ENCODE results near the gene SOCS6.
A peak's percentile ranks its signal among the peaks of the same experiment; 100 is the strongest.

SOCS6 gene

GRCh38 chr18:70271742-70272141 is 17.1 kb upstream of the SOCS6 start:
- H3K4me1 ChIP-seq (ENCODE audit: control insufficient read depth, insufficient read depth, low read length): no peaks in the 10 kb centered on the region
- H3K9ac ChIP-seq (ENCODE audit: low read length): no peak overlapping the region
- no peaks in the 10 kb centered on the region for H3K36me3 ChIP-seq (ENCODE audit: control insufficient read depth, insufficient read depth, low read length)
- no peaks in the 10 kb centered on the region for H3K9me3 ChIP-seq (ENCODE audit: control insufficient read depth, low read length)
- H3K4me3 ChIP-seq (ENCODE audit: low read length): no peak overlapping the region
- no peaks in the 10 kb centered on the region for H3K27me3 ChIP-seq (ENCODE audit: control insufficient read depth, insufficient read depth, low read length)

- no peaks in the 10 kb centered on the region for H3K9me3 ChIP-seq (ENCODE audit: control insufficient read depth, low read length)
- no peaks in the 10 kb centered on the region for H3K4me1 ChIP-seq (ENCODE audit: control insufficient read depth, insufficient read depth, low read length)
- no peak overlapping the region for H3K9ac ChIP-seq (ENCODE audit: low read length)
- H3K36me3 ChIP-seq (ENCODE audit: control insufficient read depth, insufficient read depth, low read length): no peaks in the 10 kb centered on the region
- no peak overlapping the region for H3K4me3 ChIP-seq (ENCODE audit: low read length)
- H3K27me3 ChIP-seq (ENCODE audit: control insufficient read depth, insufficient read depth, low read length): no peaks in the 10 kb centered on the region
Measured at GRCh38 chr18:70273021-70273420, 15.8 kb upstream of the SOCS6 start.

- Histone ChIP-seq H3K9me3 (ENCODE audit: control insufficient read depth, low read length) (no peaks in the 10 kb centered on the region), H3K9ac (ENCODE audit: low read length) (no peak overlapping the region), H3K4me1 (ENCODE audit: control insufficient read depth, insufficient read depth, low read length) (no peaks in the 10 kb centered on the region), H3K27me3 (ENCODE audit: control insufficient read depth, insufficient read depth, low read length) (no peaks in the 10 kb centered on the region), H3K36me3 (ENCODE audit: control insufficient read depth, insufficient read depth, low read length) (no peaks in the 10 kb centered on the region), H3K4me3 (ENCODE audit: low read length) (no peak overlapping the region)
Measured at GRCh38 chr18:70276416-70277191, 12.2 kb upstream of the SOCS6 start.

GRCh38 chr18:70279470-70279869 is 9.4 kb upstream of the SOCS6 start:
- Histone ChIP-seq H3K4me3 (ENCODE audit: low read length) (no peak overlapping the region), H3K27me3 (ENCODE audit: control insufficient read depth, insufficient read depth, low read length) (no peaks in the 10 kb centered on the region), H3K9ac (ENCODE audit: low read length) (no peak overlapping the region), H3K4me1 (ENCODE audit: control insufficient read depth, insufficient read depth, low read length) (no peaks in the 10 kb centered on the region), H3K36me3 (ENCODE audit: control insufficient read depth, insufficient read depth, low read length) (no peaks in the 10 kb centered on the region), H3K9me3 (ENCODE audit: control insufficient read depth, low read length) (no peaks in the 10 kb centered on the region)

GRCh38 chr18:70280007-70280925 is 8.6 kb upstream of the SOCS6 start:
- no peak overlapping the region for H3K4me3 ChIP-seq (ENCODE audit: low read length)
- H3K9me3 ChIP-seq (ENCODE audit: control insufficient read depth, low read length): no peaks in the 10 kb centered on the region
- H3K36me3 ChIP-seq (ENCODE audit: control insufficient read depth, insufficient read depth, low read length): no peaks in the 10 kb centered on the region
- no peaks in the 10 kb centered on the region for H3K27me3 ChIP-seq (ENCODE audit: control insufficient read depth, insufficient read depth, low read length)
- no peak overlapping the region for H3K9ac ChIP-seq (ENCODE audit: low read length)
- H3K4me1 ChIP-seq (ENCODE audit: control insufficient read depth, insufficient read depth, low read length): no peaks in the 10 kb centered on the region

- no peak overlapping the region for H3K4me3 ChIP-seq (ENCODE audit: low read length)
- H3K27me3 ChIP-seq (ENCODE audit: control insufficient read depth, insufficient read depth, low read length): no peaks in the 10 kb centered on the region
- no peak overlapping the region for H3K9ac ChIP-seq (ENCODE audit: low read length)
- peaks cover under 1% of the 10 kb centered on the region for H3K4me1 ChIP-seq (ENCODE audit: control insufficient read depth, insufficient read depth, low read length)
- H3K36me3 ChIP-seq (ENCODE audit: control insufficient read depth, insufficient read depth, low read length): no peaks in the 10 kb centered on the region
- no peaks in the 10 kb centered on the region for H3K9me3 ChIP-seq (ENCODE audit: control insufficient read depth, low read length)
Measured at GRCh38 chr18:70284976-70285620, 3.7 kb upstream of the SOCS6 start.

- no peaks in the 10 kb centered on the region for H3K9me3 ChIP-seq (ENCODE audit: control insufficient read depth, low read length)
- no peak overlapping the region for H3K9ac ChIP-seq (ENCODE audit: low read length)
- H3K4me1 ChIP-seq (ENCODE audit: control insufficient read depth, insufficient read depth, low read length): peaks cover 25% of the 10 kb centered on the region
- H3K36me3 ChIP-seq (ENCODE audit: control insufficient read depth, insufficient read depth, low read length): no peaks in the 10 kb centered on the region
- no peak overlapping the region for H3K4me3 ChIP-seq (ENCODE audit: low read length)
- no peaks in the 10 kb centered on the region for H3K27me3 ChIP-seq (ENCODE audit: control insufficient read depth, insufficient read depth, low read length)
Measured at GRCh38 chr18:70287731-70288130, 1.1 kb upstream of the SOCS6 start.

- no peaks in the 10 kb centered on the region for H3K36me3 ChIP-seq (ENCODE audit: control insufficient read depth, insufficient read depth, low read length)
- peaks cover 30% of the 10 kb centered on the region for H3K4me1 ChIP-seq (ENCODE audit: control insufficient read depth, insufficient read depth, low read length)
- H3K4me3 ChIP-seq (ENCODE audit: low read length): peak overlapping the region; percentile 62
- no peaks in the 10 kb centered on the region for H3K27me3 ChIP-seq (ENCODE audit: control insufficient read depth, insufficient read depth, low read length)
- H3K9me3 ChIP-seq (ENCODE audit: control insufficient read depth, low read length): no peaks in the 10 kb centered on the region
- H3K9ac ChIP-seq (ENCODE audit: low read length): peak overlapping the region; percentile 81
Measured at GRCh38 chr18:70288171-70288850, 534 bp upstream of the SOCS6 start.

GRCh38 chr18:70289351-70290312 is 787 bp downstream of the SOCS6 start:
- H3K4me3 ChIP-seq (ENCODE audit: low read length): peak overlapping the region; percentile 43
- H3K9ac ChIP-seq (ENCODE audit: low read length): peak overlapping the region; percentile 82
- peaks cover 33% of the 10 kb centered on the region for H3K4me1 ChIP-seq (ENCODE audit: control insufficient read depth, insufficient read depth, low read length)
- no peaks in the 10 kb centered on the region for H3K36me3 ChIP-seq (ENCODE audit: control insufficient read depth, insufficient read depth, low read length)
- H3K27me3 ChIP-seq (ENCODE audit: control insufficient read depth, insufficient read depth, low read length): no peaks in the 10 kb centered on the region
- no peaks in the 10 kb centered on the region for H3K9me3 ChIP-seq (ENCODE audit: control insufficient read depth, low read length)

GRCh38 chr18:70290482-70291294 is 1.8 kb downstream of the SOCS6 start:
- peaks cover 34% of the 10 kb centered on the region for H3K4me1 ChIP-seq (ENCODE audit: control insufficient read depth, insufficient read depth, low read length)
- H3K4me3 ChIP-seq (ENCODE audit: low read length): peak overlapping the region; percentile 43
- H3K36me3 ChIP-seq (ENCODE audit: control insufficient read depth, insufficient read depth, low read length): no peaks in the 10 kb centered on the region
- H3K9ac ChIP-seq (ENCODE audit: low read length): peak overlapping the region; percentile 68
- no peaks in the 10 kb centered on the region for H3K27me3 ChIP-seq (ENCODE audit: control insufficient read depth, insufficient read depth, low read length)
- no peaks in the 10 kb centered on the region for H3K9me3 ChIP-seq (ENCODE audit: control insufficient read depth, low read length)

Data from mucosa of stomach (tissue), 1 donor.